ENCODE measurements around the gene DCLRE1A. TPM values are rescaled to one million over a fixed set of nuclear protein-coding genes. Genes with fewer than 3 reads are reported as not detected.

DCLRE1A gene
- total and polyA plus RNA-seq, 7 donors = 1.9 to 5.1 (median 3.0) TPM

- WGBS, 3 donors = 70 to 85% (median 76%) methylated on average over 3 of the region's 3 CpGs
- ATAC-seq (no peak), DNase-seq (no peak)
- TF ChIP-seq CTCF (IDR thresholded peaks at IDR 0.05) = no peak
- Histone ChIP-seq H3K36me3 (ENCODE audit: insufficient read depth in 1 of 2, low read depth in 1 of 2) (no peaks in the 10 kb centered on the region), H3K9me3 (no peaks in the 10 kb centered on the region), H3K4me1 (no peaks in the 10 kb centered on the region), H3K27me3 (ENCODE audit: insufficient read depth in 3 of 3, low read length in 2 of 3) (no peaks in the 10 kb centered on the region), H3K4me3 (no peak overlapping the region), H3K27ac (no peak overlapping the region)
- intact Hi-C loops (cut with DNase I) = no loop called here
These were observed 45.7 kb downstream of the DCLRE1A start for GRCh38 chr10:113808168-113808567.

DNA sequence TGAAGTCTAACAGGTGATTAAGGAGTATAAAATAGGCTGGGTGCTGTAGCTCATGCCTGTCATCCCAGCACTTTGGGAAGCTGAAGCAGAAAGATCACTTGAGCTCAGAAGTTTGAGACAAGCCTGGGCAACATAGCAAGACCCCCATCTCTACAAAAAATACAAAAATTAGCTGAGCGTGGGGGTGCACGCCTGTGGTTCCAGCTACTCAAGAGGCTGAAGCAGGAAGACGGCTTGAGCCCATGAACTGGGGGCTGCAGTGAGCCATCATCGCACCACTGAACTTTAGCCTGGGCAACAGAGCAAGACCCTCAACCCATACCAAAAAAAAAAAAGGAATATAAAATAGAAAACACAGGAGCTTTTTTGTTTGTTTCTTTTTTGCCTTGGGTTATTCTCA, 47.4 kb downstream of the DCLRE1A start:
- DNase-seq (no peak), ATAC-seq (no peak)
- H3K27me3 ChIP-seq (ENCODE audit: insufficient read depth in 3 of 3, low read length in 2 of 3) = no peaks in the 10 kb centered on the region
- TF ChIP-seq CTCF (IDR thresholded peaks at IDR 0.05) = no peak
- H3K27ac ChIP-seq = no peak overlapping the region
- H3K36me3 ChIP-seq (ENCODE audit: insufficient read depth in 1 of 2, low read depth in 1 of 2) = no peaks in the 10 kb centered on the region
- intact Hi-C loops (cut with DNase I) = no loop called here
- no peak overlapping the region for H3K4me3 ChIP-seq
- 92 to 97% (median 95%) methylated on average over 4 of the region's 4 CpGs for WGBS, 3 donors
- H3K9me3 ChIP-seq = no peaks in the 10 kb centered on the region
- no peaks in the 10 kb centered on the region for H3K4me1 ChIP-seq

- TF ChIP-seq CTCF (IDR thresholded peaks at IDR 0.05) = no peak
- ATAC-seq (no peak), DNase-seq (no peak)
- Histone ChIP-seq H3K27ac (no peak overlapping the region), H3K9me3 (no peaks in the 10 kb centered on the region), H3K4me1 (no peaks in the 10 kb centered on the region), H3K27me3 (ENCODE audit: insufficient read depth in 3 of 3, low read length in 2 of 3) (no peaks in the 10 kb centered on the region), H3K36me3 (ENCODE audit: insufficient read depth in 1 of 2, low read depth in 1 of 2) (no peaks in the 10 kb centered on the region), H3K4me3 (no peak overlapping the region)
- WGBS, 3 donors = 60 to 77% (median 68%) methylated on average over 4 of the region's 4 CpGs
- intact Hi-C loops (cut with DNase I) = no loop called here
These were observed 50.9 kb downstream of the DCLRE1A start for GRCh38 chr10:113802997-113803396.

DNA sequence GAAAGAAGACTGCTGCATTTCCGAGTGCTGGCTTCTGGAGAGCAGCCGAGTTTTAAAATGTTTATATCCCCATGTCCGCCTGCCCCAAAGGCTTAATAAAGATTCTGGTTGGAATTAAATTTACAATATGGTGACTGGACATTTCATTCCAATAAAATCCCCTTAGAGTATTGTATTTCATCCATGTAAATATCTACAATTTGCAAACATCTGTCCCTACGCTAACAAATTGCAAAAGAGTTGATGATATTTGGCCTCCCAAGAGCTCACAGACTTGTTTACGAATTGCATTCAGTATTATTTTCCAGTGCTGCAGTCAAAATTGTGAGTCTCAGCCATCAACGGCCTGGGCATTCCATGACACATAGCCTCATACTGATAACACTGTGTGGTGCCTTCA, 52.3 kb downstream of the DCLRE1A start:
- Histone ChIP-seq H3K4me1 (no peaks in the 10 kb centered on the region), H3K36me3 (ENCODE audit: insufficient read depth in 1 of 2, low read depth in 1 of 2) (no peaks in the 10 kb centered on the region), H3K27me3 (ENCODE audit: insufficient read depth in 3 of 3, low read length in 2 of 3) (no peaks in the 10 kb centered on the region), H3K9me3 (no peaks in the 10 kb centered on the region), H3K4me3 (no peak overlapping the region), H3K27ac (no peak overlapping the region)
- DNase-seq (no peak), ATAC-seq (no peak)
- 59 to 68% (median 65%) methylated on average over 6 of the region's 6 CpGs for whole genome bisulfite sequencing, 3 donors
- intact Hi-C loops (cut with DNase I) = no loop called here
- TF ChIP-seq CTCF (IDR thresholded peaks at IDR 0.05) = no peak

GRCh38 chr10:113791691-113792090, 62.2 kb downstream of the DCLRE1A start:
- 64 to 71% (median 66%) methylated on average over 2 of the region's 2 CpGs for WGBS, 3 donors
- Histone ChIP-seq H3K4me3 (no peak overlapping the region), H3K9me3 (no peaks in the 10 kb centered on the region), H3K36me3 (ENCODE audit: insufficient read depth in 1 of 2, low read depth in 1 of 2) (no peaks in the 10 kb centered on the region), H3K27me3 (ENCODE audit: insufficient read depth in 3 of 3, low read length in 2 of 3) (no peaks in the 10 kb centered on the region), H3K27ac (no peak overlapping the region), H3K4me1 (no peaks in the 10 kb centered on the region)
- DNase-seq (no peak), ATAC-seq (no peak)
- intact Hi-C loops (cut with DNase I) = no loop called here
- no peak for TF ChIP-seq CTCF (IDR thresholded peaks at IDR 0.05)

All from psoas muscle (tissue), 8 donors.